ENCODE measurements around the gene CUX1.
"Not testable (repeated sequence)": the region's sequence is repeated elsewhere in the genome, so short reads cannot be mapped to it uniquely, and the experiment has no call there.

The CUX1 gene

DNA sequence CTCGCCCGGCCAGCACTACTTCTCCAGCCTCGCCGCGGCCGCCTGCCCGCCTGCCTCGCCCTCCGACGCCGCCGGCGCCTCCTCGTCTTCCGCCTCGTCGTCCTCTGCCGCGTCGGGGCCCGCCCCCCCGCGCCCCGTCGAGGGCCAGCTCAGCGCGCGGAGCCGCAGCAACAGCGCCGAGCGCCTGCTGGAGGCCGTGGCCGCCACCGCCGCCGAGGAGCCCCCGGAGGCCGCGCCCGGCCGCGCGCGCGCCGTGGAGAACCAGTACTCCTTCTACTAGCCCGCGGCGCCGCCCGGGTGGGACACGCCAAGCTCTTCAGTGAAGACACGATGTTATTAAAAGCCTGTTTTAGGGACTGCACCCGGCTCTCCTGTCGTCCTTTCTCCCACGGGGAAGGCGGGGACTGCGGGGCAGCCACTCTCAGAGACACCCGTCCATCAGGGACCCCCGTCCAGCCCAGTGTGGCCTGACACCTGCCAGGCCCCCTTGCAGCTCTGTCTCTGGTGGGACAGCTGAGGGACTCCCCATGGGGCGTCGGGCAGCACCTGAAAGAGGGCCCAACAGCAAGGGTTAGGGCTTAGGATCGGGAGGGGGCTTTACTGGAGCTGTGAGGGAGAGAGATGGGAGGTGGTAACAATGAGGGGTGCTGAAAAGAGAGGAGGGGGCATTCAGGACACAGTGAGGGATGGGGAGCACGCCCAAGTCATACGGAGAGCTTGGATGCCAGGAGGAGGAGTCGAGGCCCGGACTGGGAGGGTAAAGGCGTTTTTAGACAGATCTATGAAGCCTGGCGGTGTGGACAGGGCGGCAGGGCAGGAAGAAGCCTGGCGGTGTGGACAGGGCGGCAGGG is 504.1 kb downstream of the CUX1 start:
- TF ChIP-seq, protein P1, sequence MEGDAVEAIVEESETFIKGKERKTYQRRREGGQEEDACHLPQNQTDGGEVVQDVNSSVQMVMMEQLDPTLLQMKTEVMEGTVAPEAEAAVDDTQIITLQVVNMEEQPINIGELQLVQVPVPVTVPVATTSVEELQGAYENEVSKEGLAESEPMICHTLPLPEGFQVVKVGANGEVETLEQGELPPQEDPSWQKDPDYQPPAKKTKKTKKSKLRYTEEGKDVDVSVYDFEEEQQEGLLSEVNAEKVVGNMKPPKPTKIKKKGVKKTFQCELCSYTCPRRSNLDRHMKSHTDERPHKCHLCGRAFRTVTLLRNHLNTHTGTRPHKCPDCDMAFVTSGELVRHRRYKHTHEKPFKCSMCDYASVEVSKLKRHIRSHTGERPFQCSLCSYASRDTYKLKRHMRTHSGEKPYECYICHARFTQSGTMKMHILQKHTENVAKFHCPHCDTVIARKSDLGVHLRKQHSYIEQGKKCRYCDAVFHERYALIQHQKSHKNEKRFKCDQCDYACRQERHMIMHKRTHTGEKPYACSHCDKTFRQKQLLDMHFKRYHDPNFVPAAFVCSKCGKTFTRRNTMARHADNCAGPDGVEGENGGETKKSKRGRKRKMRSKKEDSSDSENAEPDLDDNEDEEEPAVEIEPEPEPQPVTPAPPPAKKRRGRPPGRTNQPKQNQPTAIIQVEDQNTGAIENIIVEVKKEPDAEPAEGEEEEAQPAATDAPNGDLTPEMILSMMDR (IDR thresholded peaks at IDR 0.05; ENCODE audit: control insufficient read depth, insufficient read depth, low read depth, low read length, missing control alignments), result no peak
- no peak for DNase-seq (ENCODE audit: low read depth)
- H3K4me3 ChIP-seq (ENCODE audit: control insufficient read depth, low read depth, low read length), result no peak overlapping the region

DNA sequence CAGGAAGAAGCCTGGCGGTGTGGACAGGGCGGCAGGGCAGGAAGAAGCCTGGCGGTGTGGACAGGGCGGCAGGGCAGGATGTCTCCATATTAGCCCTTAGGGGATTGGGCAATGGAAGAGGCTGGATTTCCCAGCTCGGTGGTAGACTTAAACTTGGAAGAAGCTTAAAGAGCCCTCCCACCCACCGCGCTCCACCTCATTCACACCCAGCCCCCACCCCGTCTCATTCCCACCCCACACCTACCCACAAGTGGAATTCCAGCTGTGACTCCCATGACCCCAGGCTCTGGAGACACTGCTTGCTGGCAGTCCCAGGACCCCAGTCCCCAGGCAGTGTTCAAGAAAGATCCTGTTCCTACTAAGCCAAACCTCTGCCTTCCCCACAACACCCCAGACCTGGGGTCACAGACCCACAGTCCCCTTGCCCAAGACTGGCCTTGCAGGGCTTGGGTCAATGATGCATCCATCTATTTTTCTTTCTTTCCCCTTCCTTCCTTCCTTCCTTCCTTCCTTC is 504.8 kb downstream of the CUX1 start:
- TF ChIP-seq, protein P1 (IDR thresholded peaks at IDR 0.05; ENCODE audit: control insufficient read depth, insufficient read depth, low read depth, low read length, missing control alignments), result no peak
- DNase-seq (ENCODE audit: low read depth), result no peak
- H3K4me3 ChIP-seq (ENCODE audit: control insufficient read depth, low read depth, low read length), result no peak overlapping the region

DNA sequence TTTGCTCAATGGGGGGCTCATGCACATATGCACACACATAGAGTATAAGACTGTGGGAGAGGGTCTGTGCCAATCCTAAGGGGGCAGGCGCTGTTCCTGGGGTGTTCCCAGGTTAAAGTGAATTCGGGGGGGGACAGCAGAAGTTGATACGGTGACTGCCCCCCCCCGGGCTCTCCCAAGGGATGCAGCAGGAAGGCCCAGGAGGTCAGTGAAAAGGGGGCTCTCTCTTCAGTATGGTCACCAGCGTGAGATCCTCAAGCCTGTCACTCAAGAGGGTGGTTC is 506.4 kb downstream of the CUX1 start:
- no peak for DNase-seq (ENCODE audit: low read depth)
- TF ChIP-seq, protein P1 (IDR thresholded peaks at IDR 0.05; ENCODE audit: control insufficient read depth, insufficient read depth, low read depth, low read length, missing control alignments), result no peak
- no peak overlapping the region for H3K4me3 ChIP-seq (ENCODE audit: control insufficient read depth, low read depth, low read length)

DNA sequence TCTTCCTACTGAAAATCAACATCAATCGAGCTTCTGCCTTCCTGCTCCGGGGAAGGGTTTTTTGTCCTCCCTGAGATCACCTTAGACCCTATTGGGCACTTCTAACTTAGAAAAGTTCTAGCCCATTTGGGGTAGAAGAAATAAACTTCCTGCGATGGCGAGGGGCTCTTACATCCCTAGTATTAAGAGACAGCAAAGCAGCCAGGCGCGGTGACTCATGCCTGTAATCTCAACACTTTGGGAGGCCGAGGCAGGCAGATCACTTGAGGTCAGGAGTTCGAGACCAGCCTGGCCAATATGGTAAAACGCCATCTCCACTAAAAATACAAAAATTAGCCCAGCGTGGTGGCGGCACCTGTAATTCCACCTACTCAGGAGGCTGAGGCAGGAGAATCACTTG is 507.7 kb downstream of the CUX1 start:
- DNase-seq (ENCODE audit: low read depth); H3K4me3 ChIP-seq (ENCODE audit: control insufficient read depth, low read depth, low read length): not testable (repeated sequence)

DNA sequence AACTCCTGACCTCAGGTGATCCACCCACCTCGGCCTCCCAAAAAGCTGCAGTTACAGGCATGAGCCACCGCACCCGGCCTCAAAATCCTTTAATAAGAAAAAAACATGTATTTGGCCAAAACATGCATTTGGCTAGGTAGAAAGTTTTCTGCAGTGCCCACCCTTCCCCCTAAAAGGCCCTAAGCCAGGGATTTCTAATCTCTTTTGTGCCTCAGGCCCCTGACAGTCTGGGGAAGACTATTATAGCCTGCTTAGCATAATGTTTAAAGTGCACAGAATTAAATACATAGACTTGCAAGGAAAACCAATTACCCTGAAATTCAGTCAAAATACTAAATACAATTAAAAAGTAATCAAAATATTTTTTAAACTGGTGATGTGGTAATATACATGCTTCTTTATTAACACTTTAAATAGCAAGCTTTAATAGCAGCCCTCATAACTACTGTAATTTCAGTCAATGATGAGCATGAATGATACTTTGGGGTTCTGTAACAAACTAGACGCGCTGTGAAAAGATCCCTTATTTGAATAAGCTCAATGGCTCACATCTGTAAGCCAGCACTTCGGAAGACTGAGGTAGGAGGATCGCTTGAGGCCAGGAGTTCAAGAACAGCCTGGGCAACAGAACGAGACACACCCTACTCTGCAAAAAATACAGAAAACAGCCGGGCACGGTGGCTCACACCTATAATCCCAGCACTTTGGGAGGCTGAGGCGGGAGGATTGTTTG is 508.9 kb downstream of the CUX1 start:
- no peak for DNase-seq (ENCODE audit: low read depth)
- H3K4me3 ChIP-seq (ENCODE audit: control insufficient read depth, low read depth, low read length), result no peak overlapping the region
- TF ChIP-seq, protein P1 (IDR thresholded peaks at IDR 0.05; ENCODE audit: control insufficient read depth, insufficient read depth, low read depth, low read length, missing control alignments), result no peak

DNA sequence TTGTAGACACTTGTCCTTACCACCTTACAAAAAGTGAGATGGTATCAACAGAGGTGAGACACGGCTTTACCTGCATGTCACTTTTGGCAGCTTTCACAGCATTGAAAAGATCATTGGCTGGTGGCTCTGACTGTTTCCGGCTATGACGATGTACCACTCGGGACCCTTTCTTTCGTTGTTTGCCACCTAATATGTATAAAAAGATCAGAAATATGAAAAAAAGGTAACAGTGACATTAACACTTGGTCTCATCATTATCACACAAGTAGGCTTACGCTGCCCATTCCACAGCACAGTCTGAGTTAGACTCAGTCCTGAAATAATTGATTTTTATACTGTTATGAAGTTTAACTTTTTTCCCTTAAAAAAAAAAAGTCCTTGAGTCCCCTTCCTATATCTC is 509.8 kb downstream of the CUX1 start:
- not testable (repeated sequence) for H3K4me3 ChIP-seq (ENCODE audit: control insufficient read depth, low read depth, low read length); DNase-seq (ENCODE audit: low read depth)

DNA sequence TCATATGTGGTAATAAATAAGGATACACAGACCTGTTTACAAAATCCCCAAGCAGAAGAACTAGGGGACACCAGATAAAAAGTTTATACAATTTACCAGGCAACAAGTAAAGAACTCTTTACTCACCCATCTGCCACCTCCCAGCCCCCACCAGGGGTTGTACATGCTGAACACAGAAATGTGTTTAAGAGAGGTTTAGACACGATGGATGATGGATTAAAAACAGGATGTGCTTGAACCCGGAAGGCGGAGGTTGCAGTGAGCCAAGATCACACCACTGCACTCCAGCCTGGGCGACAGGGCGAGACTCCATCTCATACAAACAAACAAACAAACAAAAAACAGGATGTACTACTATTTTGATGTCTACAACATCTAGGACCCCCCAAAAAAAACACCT is 511.4 kb downstream of the CUX1 start:
- H3K4me3 ChIP-seq (ENCODE audit: control insufficient read depth, low read depth, low read length); DNase-seq (ENCODE audit: low read depth): not testable (repeated sequence)

DNA sequence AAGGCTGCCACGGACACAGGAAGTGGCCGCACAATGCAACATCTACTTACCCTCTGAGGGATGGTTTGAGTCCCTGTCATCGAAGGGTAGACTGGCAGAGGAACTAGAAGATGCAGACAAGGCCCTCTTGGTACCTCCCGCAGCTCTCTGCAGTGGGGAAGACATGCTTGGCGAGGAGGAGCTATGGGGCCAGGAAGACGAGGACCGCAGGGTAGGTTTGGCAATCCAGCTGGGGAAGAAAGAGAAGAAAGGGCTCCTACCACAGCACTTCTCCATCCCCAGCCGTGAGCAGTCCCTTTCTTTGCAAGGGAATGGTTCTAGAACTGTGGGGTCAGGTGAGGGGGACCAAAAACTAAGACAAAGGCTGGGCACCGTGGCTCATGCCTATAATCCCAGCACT is 511.9 kb downstream of the CUX1 start:
- not testable (repeated sequence) for H3K4me3 ChIP-seq (ENCODE audit: control insufficient read depth, low read depth, low read length); DNase-seq (ENCODE audit: low read depth)

DNA sequence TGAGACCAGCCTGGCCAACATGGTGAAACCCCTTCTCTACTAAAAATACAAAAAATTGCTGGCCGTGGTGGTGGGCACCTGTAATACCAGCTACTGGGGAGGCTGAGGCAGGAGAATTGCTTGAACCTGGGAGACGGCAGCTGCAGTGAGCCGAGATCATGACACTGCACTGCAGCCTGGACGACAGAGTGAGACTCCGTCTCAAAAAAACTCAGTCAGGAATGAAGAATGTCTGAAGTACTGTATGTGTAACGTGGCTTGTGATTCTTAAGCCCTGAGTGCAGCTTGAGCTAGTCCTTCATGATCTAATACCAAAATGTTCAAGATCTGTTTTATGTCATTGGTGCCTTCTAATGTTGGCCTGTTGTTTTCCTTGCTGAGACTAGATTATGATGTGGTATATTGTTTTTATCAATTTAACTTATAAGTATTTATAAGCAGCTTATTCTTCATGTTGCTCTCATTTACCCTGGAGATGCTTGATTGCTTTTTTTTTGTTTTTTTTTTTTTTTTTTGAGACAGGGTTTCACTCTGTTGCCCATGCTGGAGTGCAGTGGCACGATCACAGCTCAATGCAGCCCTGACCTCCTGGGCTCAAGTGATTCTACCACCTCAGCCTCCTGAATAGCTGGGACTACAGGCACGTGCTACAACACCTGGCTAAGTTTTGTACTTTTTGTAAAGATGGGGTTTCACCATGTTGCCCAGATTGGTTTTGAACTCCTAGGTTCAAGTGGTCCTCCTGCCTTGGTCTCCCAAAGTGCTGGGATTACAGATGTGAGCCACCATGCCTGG is 513.4 kb downstream of the CUX1 start:
- not testable (repeated sequence) for H3K4me3 ChIP-seq (ENCODE audit: control insufficient read depth, low read depth, low read length); DNase-seq (ENCODE audit: low read depth)
